GM19099 (cell line): Measurements from ENCODE around the gene GTF2E1.

Experiments
- POLR2A ChIP-seq: IDR thresholded peaks from 3 replicates; pipeline ENCODE4 v1.6.1; 2011; ENCODE audit warnings: low read depth; ENCODE audit not compliant: insufficient read length; ENCODE audit errors: extremely low read depth

Gene GTF2E1

DNA sequence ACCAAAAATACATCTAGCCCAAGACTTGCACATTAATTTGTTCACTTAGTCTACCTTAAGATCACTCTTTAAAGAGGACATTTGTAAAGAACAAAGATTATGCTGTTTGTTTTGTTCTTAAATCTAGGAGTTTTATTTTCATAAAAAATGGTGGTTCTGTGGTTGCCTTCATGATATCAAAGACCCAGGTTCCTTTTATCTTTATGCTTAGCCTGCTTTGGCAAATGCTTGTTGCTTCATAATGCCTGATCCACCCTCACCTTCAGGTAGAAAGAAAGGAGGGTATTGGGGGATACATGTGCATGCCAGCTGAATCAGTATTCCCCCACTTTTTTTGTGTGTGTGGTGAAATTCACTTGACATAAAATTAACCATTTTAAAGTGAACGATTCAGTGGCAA, 48.5 kb downstream of the GTF2E1 start:
- no peak for TF ChIP-seq POLR2A

DNA sequence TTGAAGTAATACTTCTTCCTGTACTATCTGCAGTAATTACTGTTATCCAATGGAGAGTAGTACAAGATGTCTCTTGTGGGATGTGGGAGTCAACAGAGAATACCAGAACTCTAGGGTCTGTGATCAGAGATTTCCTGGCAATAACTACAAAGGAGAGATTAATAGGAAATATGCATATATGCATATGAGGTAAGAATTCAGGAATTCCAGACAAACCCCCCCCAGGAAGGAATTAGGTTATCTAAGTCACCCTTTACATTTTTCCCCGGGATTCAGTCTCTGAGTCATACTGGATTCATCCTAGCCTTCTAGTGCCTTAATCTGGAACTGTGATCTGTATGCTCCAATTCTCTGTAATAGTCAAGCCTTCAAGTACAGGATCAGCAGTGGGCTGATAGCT, 49.4 kb downstream of the GTF2E1 start:
- no peak for TF ChIP-seq POLR2A

DNA sequence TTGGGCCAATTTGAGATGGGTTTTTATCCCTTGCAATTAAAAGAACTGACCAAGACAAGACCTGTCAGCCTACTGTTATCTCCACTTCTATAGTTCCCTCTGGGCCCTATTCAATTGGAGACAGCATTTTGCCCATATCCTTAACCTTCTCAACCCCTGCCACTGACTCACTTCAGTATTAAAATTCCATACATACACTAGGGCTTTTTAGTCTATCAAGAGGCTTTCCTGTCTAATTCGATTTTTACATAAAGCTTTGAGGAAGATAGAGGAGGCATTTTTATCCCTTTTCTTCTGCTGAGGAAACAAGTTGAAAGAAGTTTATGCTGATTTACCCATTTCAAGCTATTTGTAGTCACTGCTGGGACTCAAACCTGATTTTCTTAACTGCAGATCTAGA, 51.1 kb downstream of the GTF2E1 start:
- TF ChIP-seq POLR2A = no peak

DNA sequence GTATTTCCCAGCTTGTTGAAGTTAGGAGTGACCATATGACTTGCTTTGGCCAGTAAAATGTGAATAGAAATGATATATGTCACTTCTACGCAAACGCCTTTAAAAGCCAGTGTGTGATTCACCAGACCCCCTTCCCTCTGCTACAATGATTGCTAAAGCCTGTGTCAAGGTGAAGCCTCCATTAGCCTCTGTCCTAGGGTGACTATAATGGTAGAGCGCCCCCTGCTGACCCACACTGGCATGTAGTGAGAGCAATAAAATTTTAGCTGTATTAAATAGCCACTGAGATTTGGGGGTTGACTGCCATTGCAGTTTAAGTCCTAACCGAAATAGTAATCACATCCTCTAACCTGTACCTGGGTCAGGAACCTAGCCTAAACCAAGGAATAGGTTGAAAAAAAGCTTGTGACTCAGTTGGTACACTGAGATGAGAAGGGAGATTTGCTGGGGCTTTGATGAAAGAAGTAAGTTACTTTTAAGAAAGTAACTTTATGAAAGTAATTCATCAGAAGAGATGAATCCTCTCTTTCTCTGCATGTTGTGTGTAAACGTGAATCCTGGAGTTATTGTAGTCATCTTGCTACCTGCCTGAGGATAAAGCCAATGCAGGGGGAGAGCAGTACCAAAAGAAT, 52.6 kb downstream of the GTF2E1 start:
- no peak for TF ChIP-seq POLR2A

DNA sequence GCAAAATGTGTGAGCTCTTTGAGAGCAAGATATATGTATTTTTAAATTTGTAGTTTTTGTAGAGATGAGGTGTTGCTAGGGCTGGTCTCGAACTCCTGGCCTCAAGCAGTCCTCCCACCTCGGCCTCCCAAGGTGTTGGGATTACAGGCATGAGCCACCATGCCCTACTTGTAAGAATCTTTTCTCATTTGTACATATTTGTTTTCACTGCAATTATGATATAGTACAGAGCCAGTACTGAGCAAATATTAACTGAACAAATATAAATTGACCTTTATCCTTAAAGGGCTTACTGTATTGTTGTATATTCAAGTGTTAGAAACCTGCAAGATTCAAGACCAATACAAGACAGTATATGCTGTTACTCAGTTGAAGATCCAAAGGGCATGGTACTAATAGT, 53.4 kb downstream of the GTF2E1 start:
- TF ChIP-seq POLR2A = no peak

DNA sequence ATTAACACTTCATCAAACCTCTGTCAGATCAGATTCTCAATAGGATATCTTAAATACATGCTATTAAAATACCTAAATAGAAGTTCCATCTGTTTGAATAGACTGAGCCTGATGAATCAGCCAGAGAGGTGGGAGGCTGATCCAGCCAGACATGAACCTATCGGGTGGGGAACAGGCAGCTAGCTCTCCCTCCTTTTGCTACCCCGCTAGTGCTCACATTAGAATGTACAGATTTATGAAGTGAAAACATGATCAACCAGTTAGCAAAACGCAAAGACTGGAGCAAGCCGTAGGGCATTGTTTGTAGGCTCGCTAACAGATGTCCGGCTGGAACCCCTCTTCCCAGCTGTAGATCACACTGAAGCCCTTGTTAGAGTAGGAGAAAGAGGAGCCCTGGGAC, 54.4 kb downstream of the GTF2E1 start:
- no peak for TF ChIP-seq POLR2A

DNA sequence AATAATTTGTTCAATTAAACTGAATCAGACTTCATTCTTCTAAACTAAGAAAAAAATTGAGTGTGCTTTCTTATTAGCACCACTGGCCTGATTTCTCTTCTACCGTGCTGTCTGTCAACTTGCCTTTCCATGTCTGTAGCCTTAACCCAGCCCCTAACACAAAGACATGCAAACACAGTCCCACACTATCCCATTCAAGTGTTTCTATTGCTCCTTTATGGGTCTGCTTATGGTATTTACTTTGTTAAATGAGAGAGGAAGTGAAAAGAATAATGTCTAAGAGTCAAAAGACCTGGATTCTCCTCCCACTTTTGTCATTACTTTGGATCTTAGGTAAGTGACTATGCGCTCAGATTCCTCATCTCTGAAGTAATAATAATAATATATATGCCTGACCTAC, 55.3 kb downstream of the GTF2E1 start:
- no peak for TF ChIP-seq POLR2A

DNA sequence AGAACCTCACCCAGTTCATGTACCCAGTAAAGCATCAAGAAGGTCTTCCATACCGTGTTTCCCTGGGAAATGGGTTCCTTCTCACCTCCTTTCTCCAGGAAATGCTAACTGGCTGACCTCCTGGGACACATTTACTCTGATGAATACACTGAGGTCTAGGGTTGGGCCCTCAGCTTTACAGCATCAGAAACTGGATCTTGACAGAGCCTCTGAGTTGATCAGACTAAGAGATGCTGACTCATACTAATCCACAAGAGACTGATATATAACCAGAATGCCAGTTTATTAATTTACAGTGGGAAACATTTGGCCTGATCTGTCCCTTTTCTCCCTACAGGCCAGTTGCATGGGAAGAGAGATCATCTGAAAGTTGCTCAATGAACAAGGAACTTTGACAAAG, 55.8 kb downstream of the GTF2E1 start:
- TF ChIP-seq POLR2A = no peak

DNA sequence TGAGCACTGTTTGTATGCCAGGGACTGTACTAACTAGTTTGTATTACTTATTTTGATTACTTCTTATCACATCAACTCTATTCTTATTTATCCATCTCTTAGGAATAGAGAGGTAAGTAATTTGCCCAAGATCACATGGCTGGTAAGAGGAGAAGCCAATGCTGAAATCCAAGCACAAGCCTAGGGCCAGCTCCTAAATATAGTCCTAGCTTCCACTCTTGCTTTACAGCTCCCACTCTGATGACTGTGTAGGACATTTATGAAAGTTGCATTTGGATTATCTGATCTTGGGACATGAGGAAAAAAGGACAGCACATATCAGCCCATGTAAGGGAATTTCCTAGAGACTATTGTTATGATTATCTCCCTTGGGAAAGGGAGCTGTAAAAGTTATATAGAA, 58.1 kb downstream of the GTF2E1 start:
- no peak for TF ChIP-seq POLR2A

DNA sequence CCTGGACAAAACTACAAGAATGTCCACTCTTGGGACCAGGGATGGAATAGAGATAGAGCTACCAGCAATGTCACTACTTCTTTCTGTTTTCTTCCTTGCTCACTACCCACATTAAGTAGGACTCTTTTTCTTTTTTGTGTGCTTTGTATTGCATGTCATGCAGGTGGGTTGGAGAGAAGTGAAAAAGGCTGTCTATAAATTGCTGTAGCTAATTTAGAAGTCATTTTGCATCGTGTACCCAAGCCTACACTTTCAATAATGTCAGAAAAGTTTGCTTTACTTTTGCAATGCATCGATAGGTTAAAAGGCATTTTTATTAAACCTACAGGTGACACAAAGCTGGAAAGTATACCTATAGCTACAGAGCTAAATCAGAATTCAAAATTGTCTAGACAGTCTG, 58.9 kb downstream of the GTF2E1 start:
- no peak for TF ChIP-seq POLR2A

DNA sequence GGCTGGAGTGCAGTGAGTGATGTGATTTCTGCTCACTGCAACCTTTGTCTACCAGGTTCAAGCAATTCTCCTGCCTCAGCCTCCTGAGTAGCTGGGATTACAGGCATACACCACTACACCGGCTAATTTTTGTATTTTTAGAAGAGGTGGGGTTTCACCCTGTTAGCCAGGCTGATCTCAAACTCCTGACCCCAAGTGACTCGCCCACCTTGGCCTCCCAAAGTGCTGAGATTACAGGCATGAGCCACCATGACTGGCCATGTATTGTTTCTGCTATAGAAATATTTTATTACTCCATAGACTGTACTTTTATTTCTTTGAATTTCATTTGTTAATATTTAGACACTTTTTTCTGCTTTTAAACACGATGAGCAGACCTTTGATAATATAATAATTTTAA, 60.4 kb downstream of the GTF2E1 start:
- TF ChIP-seq POLR2A = no peak

DNA sequence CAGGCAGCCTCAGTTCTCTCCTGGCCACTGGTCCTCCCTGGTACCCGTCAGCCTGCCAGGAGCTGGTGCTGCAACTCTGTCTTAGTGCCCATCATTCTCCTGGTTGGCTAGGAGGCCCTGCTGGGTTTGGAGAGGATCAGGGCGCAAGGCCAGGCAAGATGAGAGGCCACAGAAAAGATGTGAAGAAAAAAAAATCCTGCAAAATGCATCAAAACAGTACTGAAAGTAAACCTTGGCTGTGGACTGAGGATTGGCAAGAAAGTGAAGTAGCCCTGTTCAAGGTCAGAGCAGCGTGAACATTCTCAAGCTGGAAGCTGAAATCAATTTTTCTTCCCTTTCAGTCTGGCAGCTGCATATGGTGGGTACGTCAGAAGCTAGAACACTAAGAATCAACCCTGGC, 74.2 kb downstream of the GTF2E1 start:
- no peak for TF ChIP-seq POLR2A

DNA sequence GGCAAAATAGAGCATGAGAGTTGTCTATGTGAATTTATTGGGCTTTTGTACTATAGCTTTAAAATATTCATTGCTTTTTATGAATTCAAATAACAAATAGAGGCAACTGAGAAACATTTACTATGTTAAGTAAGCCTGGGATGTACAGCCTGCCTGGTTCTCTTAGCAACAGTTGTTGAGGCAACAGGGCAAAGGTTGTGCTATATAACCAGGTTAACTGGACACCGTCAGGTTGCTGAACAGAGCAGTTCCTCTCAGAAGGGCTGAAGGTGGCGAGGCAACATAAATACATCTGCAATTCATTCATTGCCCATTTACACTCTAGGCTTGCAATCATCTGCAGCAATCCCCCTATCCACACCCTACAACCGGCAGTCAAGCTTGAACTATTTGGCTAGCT, 78.2 kb downstream of the GTF2E1 start:
- TF ChIP-seq POLR2A = no peak

DNA sequence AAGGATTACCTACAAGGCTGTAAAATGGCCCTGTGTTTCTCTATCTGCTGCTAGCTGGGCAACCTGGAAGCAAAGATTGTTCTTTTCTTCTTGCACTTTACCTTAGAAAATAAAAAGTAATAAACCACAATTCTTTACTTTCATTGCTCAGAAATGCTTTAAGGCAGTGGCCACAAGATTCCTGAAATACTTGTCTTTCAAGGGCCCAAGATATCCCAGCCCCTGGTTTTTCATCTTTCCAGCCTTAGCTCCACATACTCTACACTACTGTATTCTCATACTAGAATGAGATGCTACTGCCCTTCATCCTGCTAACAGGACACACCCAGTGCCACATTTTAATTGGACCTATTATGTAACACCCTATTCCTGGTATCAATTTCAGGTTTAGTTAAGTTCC, 78.9 kb downstream of the GTF2E1 start:
- no peak for TF ChIP-seq POLR2A

DNA sequence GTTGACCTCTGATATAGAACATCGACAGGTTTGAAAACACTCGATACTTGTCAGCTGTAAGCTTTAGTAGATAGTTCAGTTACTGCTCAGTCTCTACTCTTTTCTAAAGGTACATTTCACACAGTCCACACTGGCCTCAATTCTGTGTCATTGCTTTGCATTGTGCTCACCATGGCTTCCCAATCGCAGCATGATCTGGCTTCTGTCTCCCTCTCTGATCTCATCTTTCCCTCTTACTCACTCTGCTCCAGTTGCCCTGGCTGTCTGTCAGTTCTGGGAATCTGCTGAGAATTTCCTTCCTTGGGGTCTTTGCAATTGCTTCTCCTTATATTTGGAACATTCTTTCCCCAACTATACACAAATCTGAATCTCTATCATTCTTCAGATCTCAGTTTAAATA, 80.6 kb downstream of the GTF2E1 start:
- no peak for TF ChIP-seq POLR2A

DNA sequence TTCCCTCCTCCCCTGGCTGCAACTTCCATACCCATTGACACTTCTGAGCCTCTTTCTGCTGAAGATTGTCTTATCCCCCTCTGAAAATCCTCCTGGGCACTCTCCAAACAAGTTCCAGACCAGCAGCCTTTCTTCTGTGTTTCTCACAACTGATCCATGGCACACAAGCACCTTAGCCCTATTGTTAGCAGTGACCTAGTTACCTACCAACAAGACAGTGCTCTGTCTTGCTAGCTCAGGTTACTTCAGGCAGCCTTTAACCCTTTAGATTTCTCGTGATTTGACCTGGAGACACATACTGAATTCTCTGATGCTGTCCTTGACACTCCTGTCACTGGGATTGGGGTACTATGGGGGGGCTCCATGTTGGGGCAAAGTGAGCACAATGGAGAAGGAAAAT, 82.1 kb downstream of the GTF2E1 start:
- no peak for TF ChIP-seq POLR2A

DNA sequence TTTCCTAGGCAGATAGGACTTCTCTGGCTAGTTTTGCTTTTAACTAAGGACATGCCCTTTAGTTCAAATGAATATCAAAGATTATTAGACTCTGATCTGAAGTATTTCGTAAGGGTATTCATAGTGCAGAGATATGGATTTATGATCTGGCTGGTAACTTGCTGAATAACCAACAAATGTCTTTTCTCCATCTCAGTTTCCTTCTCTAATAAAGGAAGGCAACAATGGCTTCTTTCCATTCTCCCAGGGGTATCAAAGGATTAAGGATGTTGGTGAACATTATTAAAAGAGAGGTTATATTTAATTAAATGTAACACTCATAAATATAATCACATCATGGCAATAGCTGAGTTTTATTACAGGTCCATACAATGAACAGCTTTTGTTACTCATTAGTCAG, 86.3 kb downstream of the GTF2E1 start:
- TF ChIP-seq POLR2A = no peak
